Suprapubic skin (tissue), 4 donors: ENCODE data around the gene ANO2. TPM values are rescaled to one million over a fixed set of nuclear protein-coding genes. Genes with fewer than 3 reads are reported as not detected.
"Not testable (repeated sequence)": the region's sequence is repeated elsewhere in the genome, so short reads cannot be mapped to it uniquely, and the experiment has no call there.

Source experiments
- DNase-seq, 2 donors: peaks; one replicate each; pipeline ENCODE4 v3.0.0-alpha.2; 2019; ENCODE audit warnings: low spot score in 2 of 2
- H3K27ac ChIP-seq: fragments of 200-600 bp; sonication (generic); one replicate; pipeline ENCODE4 v1.5.1; 2019
- H3K27me3 ChIP-seq: fragments of 200-600 bp; sonication (generic); one replicate; pipeline ENCODE4 v1.5.1; 2019
- H3K36me3 ChIP-seq: fragments of 200-600 bp; sonication (generic); one replicate; pipeline ENCODE4 v1.5.1; 2019
- H3K4me1 ChIP-seq: fragments of 200-600 bp; sonication (generic); one replicate; pipeline ENCODE4 v1.5.1; 2019
- H3K4me3 ChIP-seq: fragments of 200-600 bp; sonication (generic); one replicate; pipeline ENCODE4 v1.5.1; 2019; ENCODE audit warnings: mild to moderate bottlenecking
- H3K9me3 ChIP-seq: fragments of 200-600 bp; sonication (generic); one replicate; pipeline ENCODE4 v1.5.1; 2019
- CTCF ChIP-seq, 2 donors: fragments of 200-600 bp in 1 of 2; fragments of 450-650 bp in 1 of 2; sonication (generic) in 1 of 2; IDR thresholded peaks; one replicate each; pipeline ENCODE4 v1.5.1; 2016 to 2019; ENCODE audit warnings: antibody characterized with exemption in 2 of 2, mild to moderate bottlenecking in 1 of 2, moderate library complexity in 1 of 2
- EP300 ChIP-seq: sonication (generic); formaldehyde crosslinking; IDR thresholded peaks from one replicate; pipeline ENCODE4 v1.6.1; 2017; ENCODE audit warnings: antibody characterized with exemption
- POLR2A ChIP-seq, 2 donors: fragments of 450-650 bp; IDR thresholded peaks; one replicate each; pipeline ENCODE4 v1.6.1; 2017; ENCODE audit warnings: antibody characterized with exemption in 2 of 2, mild to moderate bottlenecking in 2 of 2, moderate library complexity in 2 of 2
- POLR2AphosphoS5 ChIP-seq, 3 donors: sonication (generic); formaldehyde crosslinking; IDR thresholded peaks; one replicate each; pipeline ENCODE4 v1.6.1; 2017; ENCODE audit warnings: antibody characterized with exemption in 3 of 3
- WGBS: methylation state at CpG from one replicate; pipeline ENCODE4 v1.1.5; 2018; 5-methylcytosine and 5-hydroxymethylcytosine counted together
- total RNA-seq, 4 donors: library from RNA; depleted of rRNA; stranded (reverse); fragments of >200 nt; gene quantifications; one replicate each; pipeline ENCODE4 v1.1.0, GENCODE V29; 2016

ANO2 gene
- total RNA-seq, 4 donors from 2014 or later = 1.1 to 9.7 (median 2.0) TPM

- 61% methylated on average over 8 of the region's 8 CpGs for WGBS
- no peaks in the 10 kb centered on the region for H3K27me3 ChIP-seq
- no peaks in the 10 kb centered on the region for H3K4me1 ChIP-seq
- no peak overlapping the region for H3K27ac ChIP-seq
- H3K4me3 ChIP-seq = no peak overlapping the region
- H3K36me3 ChIP-seq = no peaks in the 10 kb centered on the region
- DNase-seq = no peak
- TF ChIP-seq CTCF (IDR thresholded peaks at IDR 0.05) (no peak), POLR2A (IDR thresholded peaks at IDR 0.05) (no peak), POLR2AphosphoS5 (IDR thresholded peaks at IDR 0.05) (no peak), EP300 (no peak)
- H3K9me3 ChIP-seq = no peaks in the 10 kb centered on the region
Observed at GRCh38 chr12:5661811-5662210, 283.2 kb downstream of the ANO2 start.

DNA sequence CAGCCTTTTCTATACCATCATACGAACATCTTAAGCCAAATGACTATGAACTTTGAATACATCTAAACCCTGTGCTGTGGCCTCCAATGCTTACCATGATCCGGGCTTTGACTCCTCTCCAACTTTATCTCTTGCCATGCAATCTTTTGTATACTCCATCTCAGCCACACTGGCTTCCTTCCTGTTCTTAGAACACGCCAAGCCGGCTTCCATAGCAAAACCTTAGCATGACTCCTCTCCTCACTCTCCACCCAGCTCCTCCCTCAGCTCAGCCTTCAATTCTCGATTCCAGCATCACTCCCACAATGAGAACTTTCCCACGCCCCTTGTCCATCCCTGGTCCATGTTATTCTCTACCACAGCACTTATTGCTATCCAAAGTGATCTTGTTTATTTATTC, 284.8 kb downstream of the ANO2 start:
- Histone ChIP-seq H3K36me3 (no peaks in the 10 kb centered on the region), H3K4me3 (no peak overlapping the region), H3K4me1 (no peaks in the 10 kb centered on the region), H3K27me3 (no peaks in the 10 kb centered on the region), H3K27ac (no peak overlapping the region), H3K9me3 (no peaks in the 10 kb centered on the region)
- TF ChIP-seq EP300 (no peak), CTCF (IDR thresholded peaks at IDR 0.05) (no peak), POLR2AphosphoS5 (IDR thresholded peaks at IDR 0.05) (no peak), POLR2A (IDR thresholded peaks at IDR 0.05) (no peak)
- WGBS = 72% methylated on average over 6 of the region's 6 CpGs
- no peak for DNase-seq

- not testable (repeated sequence) for H3K27me3 ChIP-seq, H3K36me3 ChIP-seq, H3K4me1 ChIP-seq, H3K4me3 ChIP-seq, DNase-seq, H3K27ac ChIP-seq, H3K9me3 ChIP-seq
- 93% methylated on average over 3 of the region's 3 CpGs for WGBS
Observed at GRCh38 chr12:5658339-5658941, 286.6 kb downstream of the ANO2 start.

- Histone ChIP-seq H3K9me3 (no peaks in the 10 kb centered on the region), H3K4me3 (no peak overlapping the region), H3K27me3 (no peaks in the 10 kb centered on the region), H3K4me1 (no peaks in the 10 kb centered on the region), H3K36me3 (no peaks in the 10 kb centered on the region), H3K27ac (no peak overlapping the region)
- TF ChIP-seq POLR2AphosphoS5 (IDR thresholded peaks at IDR 0.05) (no peak), EP300 (no peak), POLR2A (IDR thresholded peaks at IDR 0.05) (no peak), CTCF (IDR thresholded peaks at IDR 0.05) (no peak)
- 65% methylated on average over 4 of the region's 4 CpGs for WGBS
- no peak for DNase-seq
Observed at GRCh38 chr12:5656836-5657235, 288.2 kb downstream of the ANO2 start.

DNA sequence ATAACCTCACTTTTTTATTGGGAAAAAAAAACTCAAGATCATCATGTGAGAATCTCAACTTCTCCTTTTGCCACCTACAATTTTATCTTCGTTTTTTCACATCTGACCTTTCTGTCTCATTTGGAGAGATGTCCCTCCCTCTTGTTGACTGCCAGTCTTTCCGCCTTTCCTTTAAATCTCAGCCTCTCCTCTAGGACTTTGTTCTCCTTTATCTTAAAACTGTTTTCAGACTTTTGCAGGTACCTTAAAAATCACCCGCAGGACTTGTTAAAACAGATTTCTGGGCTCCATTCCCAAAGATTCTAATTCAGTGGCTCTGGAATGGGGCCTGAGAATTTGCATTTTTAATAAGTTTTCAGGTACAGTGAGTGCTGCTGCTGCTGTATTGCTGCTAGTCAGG, 289.9 kb downstream of the ANO2 start:
- H3K4me3 ChIP-seq = no peak overlapping the region

More for the DNA sequence above, 289.9 kb downstream of the ANO2 start:
- H3K27ac ChIP-seq = no peak overlapping the region
- WGBS = 59% methylated on average over 3 of the region's 3 CpGs
- H3K36me3 ChIP-seq = no peaks in the 10 kb centered on the region
- H3K27me3 ChIP-seq = no peaks in the 10 kb centered on the region
- TF ChIP-seq CTCF (IDR thresholded peaks at IDR 0.05) (no peak), EP300 (no peak), POLR2AphosphoS5 (IDR thresholded peaks at IDR 0.05) (no peak), POLR2A (IDR thresholded peaks at IDR 0.05) (no peak)
- H3K4me1 ChIP-seq = no peaks in the 10 kb centered on the region
- DNase-seq = no peak
- no peaks in the 10 kb centered on the region for H3K9me3 ChIP-seq
